ENCODE measurements around the gene MDFIC. TPM values are rescaled to one million over a fixed set of nuclear protein-coding genes. Genes with fewer than 3 reads are reported as not detected.
A peak's percentile ranks its signal among the peaks of the same experiment; 100 is the strongest.
"Not testable (repeated sequence)": the region's sequence is repeated elsewhere in the genome, so short reads cannot be mapped to it uniquely, and the experiment has no call there.

The MDFIC gene
- 30.8 and 32.4 TPM in 2 replicates for total RNA-seq (2014; rRNA removed; shearing (Covaris generic))
- 25.1 and 31.9 TPM in 2 replicates for polyA plus RNA-seq (2015; cell fraction: cytosol; rRNA removed)
- 12.1 and 16.5 TPM in 2 replicates for polyA plus RNA-seq (2015; cell fraction: nucleus; rRNA removed)

- peak; percentile 57 for DNase-seq (ENCODE audit: low read depth, low spot score)
- in situ Hi-C loops (cut with HindIII; ENCODE audit: low pct_unique_long_range_greater_than_20kb, low sequenced_read_pairs): no loop called here
These were observed at the start of gene MDFIC for GRCh38 chr7:114922026-114922651. Gene MDFIC, plus strand, starts transcription at chr7:114922094. Its CDS starts 940 bp downstream, at chr7:114923034.

GRCh38 chr7:114874170-114874569, 47.7 kb upstream of the MDFIC start:
- no peak for DNase-seq (ENCODE audit: low read depth, low spot score)
- in situ Hi-C loops (cut with HindIII; ENCODE audit: low pct_unique_long_range_greater_than_20kb, low sequenced_read_pairs): no loop called here

- DNase-seq (ENCODE audit: low read depth, low spot score): no peak
- in situ Hi-C loops (cut with HindIII; ENCODE audit: low pct_unique_long_range_greater_than_20kb, low sequenced_read_pairs): no loop called here
These were observed 46.7 kb upstream of the MDFIC start for GRCh38 chr7:114875186-114875585.

- no peak for DNase-seq (ENCODE audit: low read depth, low spot score)
- in situ Hi-C loops (cut with HindIII; ENCODE audit: low pct_unique_long_range_greater_than_20kb, low sequenced_read_pairs): no loop called here
These were observed 42.3 kb upstream of the MDFIC start for GRCh38 chr7:114879554-114879953.

GRCh38 chr7:114885836-114886235, 36.1 kb upstream of the MDFIC start:
- in situ Hi-C loops (cut with HindIII; ENCODE audit: low pct_unique_long_range_greater_than_20kb, low sequenced_read_pairs): no loop called here
- no peak for DNase-seq (ENCODE audit: low read depth, low spot score)

- in situ Hi-C loops (cut with HindIII; ENCODE audit: low pct_unique_long_range_greater_than_20kb, low sequenced_read_pairs): no loop called here
- no peak for DNase-seq (ENCODE audit: low read depth, low spot score)
These were observed 35.7 kb upstream of the MDFIC start for GRCh38 chr7:114886241-114886640.

GRCh38 chr7:114889116-114889515, 32.8 kb upstream of the MDFIC start:
- DNase-seq (ENCODE audit: low read depth, low spot score); in situ Hi-C loops (cut with HindIII; ENCODE audit: low pct_unique_long_range_greater_than_20kb, low sequenced_read_pairs): not testable (repeated sequence)

- in situ Hi-C loops (cut with HindIII; ENCODE audit: low pct_unique_long_range_greater_than_20kb, low sequenced_read_pairs): no loop called here
These were observed 32.1 kb upstream of the MDFIC start for GRCh38 chr7:114889646-114890285.

GRCh38 chr7:114890561-114890960, 31.3 kb upstream of the MDFIC start:
- DNase-seq (ENCODE audit: low read depth, low spot score): no peak
- in situ Hi-C loops (cut with HindIII; ENCODE audit: low pct_unique_long_range_greater_than_20kb, low sequenced_read_pairs): no loop called here

More at GRCh38 chr7:114889646-114890285, 32.1 kb upstream of the MDFIC start:
- DNase-seq (ENCODE audit: low read depth, low spot score): peak; percentile 76

GRCh38 chr7:114900127-114900526, 21.8 kb upstream of the MDFIC start:
- DNase-seq (ENCODE audit: low read depth, low spot score): no peak
- in situ Hi-C loops (cut with HindIII; ENCODE audit: low pct_unique_long_range_greater_than_20kb, low sequenced_read_pairs): no loop called here

- no peak for DNase-seq (ENCODE audit: low read depth, low spot score)
- in situ Hi-C loops (cut with HindIII; ENCODE audit: low pct_unique_long_range_greater_than_20kb, low sequenced_read_pairs): no loop called here
These were observed 20.1 kb upstream of the MDFIC start for GRCh38 chr7:114901771-114902170.

- no peak for DNase-seq (ENCODE audit: low read depth, low spot score)
- in situ Hi-C loops (cut with HindIII; ENCODE audit: low pct_unique_long_range_greater_than_20kb, low sequenced_read_pairs): no loop called here
These were observed 18.8 kb upstream of the MDFIC start for GRCh38 chr7:114903131-114903530.

- in situ Hi-C loops (cut with HindIII; ENCODE audit: low pct_unique_long_range_greater_than_20kb, low sequenced_read_pairs): no loop called here
- DNase-seq (ENCODE audit: low read depth, low spot score): peak; percentile 98
These were observed 11.1 kb upstream of the MDFIC start for GRCh38 chr7:114910787-114911186.

- in situ Hi-C loops (cut with HindIII; ENCODE audit: low pct_unique_long_range_greater_than_20kb, low sequenced_read_pairs): no loop called here
- DNase-seq (ENCODE audit: low read depth, low spot score): peak; percentile 80
These were observed 10.5 kb upstream of the MDFIC start for GRCh38 chr7:114911411-114911810.

GRCh38 chr7:114916261-114916892, 5.5 kb upstream of the MDFIC start:
- in situ Hi-C loops (cut with HindIII; ENCODE audit: low pct_unique_long_range_greater_than_20kb, low sequenced_read_pairs): no loop called here

GRCh38 chr7:114917211-114917839, 4.6 kb upstream of the MDFIC start:
- in situ Hi-C loops (cut with HindIII; ENCODE audit: low pct_unique_long_range_greater_than_20kb, low sequenced_read_pairs): no loop called here
- DNase-seq (ENCODE audit: low read depth, low spot score): no peak

More at GRCh38 chr7:114916261-114916892, 5.5 kb upstream of the MDFIC start:
- no peak for DNase-seq (ENCODE audit: low read depth, low spot score)

- no peak for DNase-seq (ENCODE audit: low read depth, low spot score)
- in situ Hi-C loops (cut with HindIII; ENCODE audit: low pct_unique_long_range_greater_than_20kb, low sequenced_read_pairs): no loop called here
These were observed 2.3 kb upstream of the MDFIC start for GRCh38 chr7:114919587-114919986.

- DNase-seq (ENCODE audit: low read depth, low spot score): peak; percentile 70
- in situ Hi-C loops (cut with HindIII; ENCODE audit: low pct_unique_long_range_greater_than_20kb, low sequenced_read_pairs): no loop called here
These were observed 266 bp upstream of the MDFIC start for GRCh38 chr7:114921631-114922025.

Data from SK-MEL-5 (cell line).